GM12891 (cell line): ENCODE results near the gene FSTL1.

Experiments
- PAX5 ChIP-seq: IDR thresholded peaks from 2 replicates; pipeline ENCODE4 v1.6.1; 2011; ENCODE audit warnings: low read length, moderate library complexity, mild to moderate bottlenecking; ENCODE audit not compliant: insufficient read depth, severe bottlenecking
- POLR2A ChIP-seq: IDR thresholded peaks from 2 replicates; pipeline ENCODE4 v1.6.1; 2011; ENCODE audit warnings: low read depth, low read length, control low read depth
- POLR2AphosphoS5 ChIP-seq: IDR thresholded peaks from 2 replicates; pipeline ENCODE4 v1.6.1; 2011; ENCODE audit warnings: low read depth, low read length, control low read depth
- POU2F2 ChIP-seq: IDR thresholded peaks from 2 replicates; pipeline ENCODE4 v1.6.1; 2011; ENCODE audit warnings: low read depth, mild to moderate bottlenecking, control low read depth, low read length, moderate library complexity
- SPI1 ChIP-seq: IDR thresholded peaks from 2 replicates; pipeline ENCODE4 v1.6.1; 2011; ENCODE audit warnings: low read depth, low read length, control low read depth
- TAF1 ChIP-seq: IDR thresholded peaks from 2 replicates; pipeline ENCODE4 v1.6.1; 2011; ENCODE audit warnings: low read depth, low read length, control low read depth

DNA sequence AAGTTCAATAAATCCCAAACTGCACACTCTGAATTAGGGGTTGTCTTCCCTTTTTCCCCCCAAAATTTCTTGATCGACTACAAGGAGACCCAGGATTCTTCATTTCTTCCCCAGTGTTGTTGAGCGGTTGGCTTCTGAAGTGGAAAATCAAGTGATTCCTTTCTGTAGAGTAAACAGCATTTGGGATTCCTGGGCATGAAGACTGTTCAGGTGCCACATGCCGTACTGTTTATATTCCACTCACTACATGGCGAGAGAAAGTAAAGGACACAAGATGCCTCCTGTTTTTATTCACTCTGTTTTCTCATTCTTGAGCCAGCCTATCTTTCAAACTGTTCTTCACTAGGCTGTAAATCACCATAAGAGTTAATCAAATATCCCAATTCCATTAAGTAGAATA is 12.6 kb downstream of the FSTL1 start:
- TF ChIP-seq POLR2A (no peak), POLR2AphosphoS5 (no peak), PAX5 (no peak), POU2F2 (no peak), TAF1 (no peak), SPI1 (no peak)
